ENCODE results near the gene CTIF. TPM values are rescaled to one million over a fixed set of nuclear protein-coding genes. Genes with fewer than 3 reads are reported as not detected.
A peak's percentile ranks its signal among the peaks of the same experiment; 100 is the strongest.

The CTIF gene
- total RNA-seq, 2 experiments from 2014 or later = 0.06 to 0.38 TPM

DNA sequence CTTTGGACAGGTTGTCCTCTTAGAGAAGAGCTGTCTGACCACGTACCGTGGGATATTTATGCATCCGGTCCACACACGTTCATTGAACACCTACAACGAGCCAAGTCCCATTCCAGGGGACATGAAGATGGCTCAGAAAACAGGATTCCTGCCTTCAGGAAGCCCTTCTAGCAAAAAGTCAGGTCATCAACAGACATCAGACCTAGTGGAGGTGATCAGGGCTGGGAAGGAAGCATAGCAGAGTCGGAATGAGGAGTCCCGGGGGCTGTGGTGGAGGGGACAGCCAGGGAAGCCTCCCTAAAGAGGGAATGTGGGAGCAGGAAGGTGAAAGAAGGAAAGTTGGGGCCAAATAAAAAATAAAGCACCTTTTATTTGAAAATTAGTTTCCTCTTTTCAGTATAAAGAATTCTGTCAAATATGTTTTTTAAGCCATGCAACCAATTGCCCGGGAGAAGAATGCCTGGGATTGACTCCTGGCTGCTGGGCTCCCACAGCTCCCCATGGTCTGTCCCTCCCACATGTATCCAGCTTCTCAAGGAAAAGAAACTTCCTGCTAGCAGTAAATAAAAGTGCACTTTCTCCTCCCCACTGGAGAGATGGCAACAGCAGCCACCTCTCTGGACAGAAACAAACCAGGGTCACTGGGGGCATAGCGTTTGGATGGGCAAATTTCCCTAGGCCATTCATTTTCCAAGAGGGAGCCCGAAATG, 267.1 kb downstream of the CTIF start:
- ChIA-PET POLR2A (interaction anchor here (0.7 to 1.5 kb wide), 2 partner anchors 10 to 20 kb away, joined by 3 to 4 read pairs; no protein-coding TSS in a partner anchor), CTCF (ENCODE audit: unreplicated experiment) (no interaction called here)
- H3K9me3 ChIP-seq (ENCODE audit: low read length) = no peaks in the 10 kb centered on the region
- no peaks in the 10 kb centered on the region for H4K20me1 ChIP-seq (ENCODE audit: insufficient read depth, low read length)
- no peak overlapping the region for H2AFZ ChIP-seq (ENCODE audit: low read length)
- no peak overlapping the region for H3K4me2 ChIP-seq (ENCODE audit: low read length)
- no peaks in the 10 kb centered on the region for H3K79me2 ChIP-seq (ENCODE audit: insufficient read depth, low read depth, low read length)
- TF ChIP-seq EZH2phosphoT487 (IDR thresholded peaks at IDR 0.05; ENCODE audit: borderline replicate concordance, low read depth, low read length) (no peak), CTCF (conservative IDR thresholded peaks at IDR 0.05; ENCODE audit: low read length) (no peak)
- peaks cover 39% of the 10 kb centered on the region for H3K4me1 ChIP-seq (ENCODE audit: insufficient read depth, low read length, poor library complexity, severe bottlenecking)
- H3K36me3 ChIP-seq (ENCODE audit: insufficient read depth, low read length) = no peaks in the 10 kb centered on the region
- intact Hi-C loops (cut with micrococcal nuclease; ENCODE audit: unreplicated experiment) = no loop called here
- DNase-seq (ENCODE audit: low spot score) = no peak
- H3K9me2 ChIP-seq (ENCODE audit: insufficient read depth, low read length) = no peaks in the 10 kb centered on the region
- H3K27ac ChIP-seq (ENCODE audit: low read depth, low read length, poor library complexity, severe bottlenecking) = no peak overlapping the region
- BruUV-seq (replicated peaks) = no TSS peak
- H3K4me3 ChIP-seq (ENCODE audit: low read depth, low read length, poor library complexity, severe bottlenecking) = no peak overlapping the region

DNA sequence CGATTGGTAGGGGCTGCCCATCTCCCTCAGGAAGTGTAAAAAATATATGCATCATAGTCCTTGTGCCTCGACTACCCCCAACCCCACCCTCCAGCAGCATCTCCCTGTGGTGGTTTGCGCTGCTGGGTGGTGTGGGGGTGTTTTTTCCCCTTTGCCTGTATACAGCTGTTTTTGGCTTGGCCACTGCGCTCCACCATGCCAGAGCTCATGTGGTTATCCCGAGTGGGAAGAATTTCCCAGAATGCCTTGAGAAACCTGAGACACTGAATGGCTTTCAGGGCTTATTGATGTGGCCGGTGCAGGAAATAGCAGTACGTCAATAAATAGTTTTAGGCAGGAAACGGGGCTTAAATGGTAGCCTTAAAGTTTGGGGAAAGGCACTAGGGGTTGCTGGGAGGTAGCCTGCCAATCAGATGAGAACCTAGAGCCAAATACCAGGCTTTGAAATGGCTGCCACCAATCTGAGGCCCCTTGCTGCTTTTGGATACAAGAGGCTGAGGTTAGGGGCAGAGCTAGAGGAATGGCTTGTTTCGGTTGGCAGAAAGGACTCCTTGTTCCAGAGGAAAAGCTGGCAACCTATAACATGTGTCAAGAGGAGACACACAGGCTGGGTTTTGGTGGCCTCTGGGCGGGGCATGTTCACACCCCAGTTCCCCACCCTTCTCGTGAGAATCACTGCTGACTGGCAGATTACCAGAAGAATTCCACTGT, 267.9 kb downstream of the CTIF start:
- no peak for DNase-seq (ENCODE audit: low spot score)
- POLR2A ChIA-PET = interaction anchor here (1.5 kb wide), 1 partner anchor 20 kb away, joined by 3 read pairs; no protein-coding TSS in a partner anchor
- intact Hi-C loops (cut with micrococcal nuclease; ENCODE audit: unreplicated experiment) = no loop called here
- no peaks in the 10 kb centered on the region for H3K9me2 ChIP-seq (ENCODE audit: insufficient read depth, low read length)
- BruUV-seq (replicated peaks) = no TSS peak
- CTCF ChIA-PET (ENCODE audit: unreplicated experiment) = no interaction called here
- TF ChIP-seq CTCF (conservative IDR thresholded peaks at IDR 0.05; ENCODE audit: low read length) (no peak), EZH2phosphoT487 (IDR thresholded peaks at IDR 0.05; ENCODE audit: borderline replicate concordance, low read depth, low read length) (no peak)
- H4K20me1 ChIP-seq (ENCODE audit: insufficient read depth, low read length) = no peaks in the 10 kb centered on the region
- no peak overlapping the region for H3K27ac ChIP-seq (ENCODE audit: low read depth, low read length, poor library complexity, severe bottlenecking)
- H3K4me3 ChIP-seq (ENCODE audit: low read depth, low read length, poor library complexity, severe bottlenecking) = no peak overlapping the region
- H3K79me2 ChIP-seq (ENCODE audit: insufficient read depth, low read depth, low read length) = no peaks in the 10 kb centered on the region
- H3K4me1 ChIP-seq (ENCODE audit: insufficient read depth, low read length, poor library complexity, severe bottlenecking) = peaks cover 33% of the 10 kb centered on the region
- no peaks in the 10 kb centered on the region for H3K36me3 ChIP-seq (ENCODE audit: insufficient read depth, low read length)
- no peaks in the 10 kb centered on the region for H3K9me3 ChIP-seq (ENCODE audit: low read length)
- peak overlapping the region; percentile 58 for H3K4me2 ChIP-seq (ENCODE audit: low read length)
- H2AFZ ChIP-seq (ENCODE audit: low read length) = peak overlapping the region; percentile 91

DNA sequence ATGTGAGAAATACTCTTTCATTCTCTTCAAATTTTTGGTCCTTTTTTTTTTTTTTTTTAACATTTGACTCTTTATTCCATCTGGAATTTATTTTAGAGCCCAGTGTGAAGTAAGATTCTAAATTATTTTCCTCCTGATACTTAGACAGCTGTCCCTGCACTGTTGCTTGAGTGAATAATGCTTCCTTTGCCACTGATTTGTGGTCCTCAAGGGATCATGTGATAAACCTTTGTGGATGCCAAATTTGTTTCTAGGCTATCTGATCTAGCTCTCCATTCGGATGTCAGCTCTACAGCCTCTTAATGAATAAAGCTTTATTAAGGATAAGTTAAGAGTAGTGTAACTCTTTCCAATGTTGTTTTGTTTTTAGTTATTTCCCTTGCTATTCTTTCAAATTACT, 269.6 kb downstream of the CTIF start:
- intact Hi-C loops (cut with micrococcal nuclease; ENCODE audit: unreplicated experiment) = no loop called here
- Histone ChIP-seq H3K9me2 (ENCODE audit: insufficient read depth, low read length) (no peaks in the 10 kb centered on the region), H3K79me2 (ENCODE audit: insufficient read depth, low read depth, low read length) (no peaks in the 10 kb centered on the region), H3K4me2 (ENCODE audit: low read length) (no peak overlapping the region), H3K27ac (ENCODE audit: low read depth, low read length, poor library complexity, severe bottlenecking) (no peak overlapping the region), H3K9me3 (ENCODE audit: low read length) (no peaks in the 10 kb centered on the region), H3K4me3 (ENCODE audit: low read depth, low read length, poor library complexity, severe bottlenecking) (no peak overlapping the region), H3K36me3 (ENCODE audit: insufficient read depth, low read length) (no peaks in the 10 kb centered on the region), H3K4me1 (ENCODE audit: insufficient read depth, low read length, poor library complexity, severe bottlenecking) (peaks cover 38% of the 10 kb centered on the region), H2AFZ (ENCODE audit: low read length) (no peak overlapping the region), H4K20me1 (ENCODE audit: insufficient read depth, low read length) (no peaks in the 10 kb centered on the region)
- DNase-seq (ENCODE audit: low spot score) = no peak
- ChIA-PET CTCF (ENCODE audit: unreplicated experiment) (no interaction called here), POLR2A (interaction anchor here (1.5 kb wide), 1 partner anchor 51 kb away, joined by 3 read pairs; no protein-coding TSS in a partner anchor)
- TF ChIP-seq EZH2phosphoT487 (IDR thresholded peaks at IDR 0.05; ENCODE audit: borderline replicate concordance, low read depth, low read length) (no peak), CTCF (conservative IDR thresholded peaks at IDR 0.05; ENCODE audit: low read length) (no peak)
- no TSS peak for BruUV-seq (replicated peaks)

Data from OCI-LY7 (cell line).